Lower leg skin (tissue), 4 donors: ENCODE measurements around the gene ATP2A2. TPM values are rescaled to one million over a fixed set of nuclear protein-coding genes. Genes with fewer than 3 reads are reported as not detected.

Experiments used
- DNase-seq, 2 donors: peaks; one replicate each; pipeline ENCODE4 v3.0.0-alpha.2; 2019; ENCODE audit warnings: low spot score in 2 of 2
- H3K4me3 ChIP-seq: fragments of 200-600 bp; sonication (generic); 2 replicates; pipeline ENCODE4 v1.5.1; 2017; ENCODE audit warnings: mild to moderate bottlenecking, low read depth; ENCODE audit not compliant: poor library complexity, severe bottlenecking
- CTCF ChIP-seq, 3 donors: fragments of 450-650 bp; IDR thresholded peaks; one replicate each; pipeline ENCODE4 v1.5.1; 2016; ENCODE audit warnings: antibody characterized with exemption in 3 of 3, mild to moderate bottlenecking in 3 of 3, moderate library complexity in 2 of 3
- POLR2A ChIP-seq, 2 donors: fragments of 450-650 bp; IDR thresholded peaks; one replicate each; pipeline ENCODE4 v1.6.1; 2016 to 2017; ENCODE audit warnings: antibody characterized with exemption in 2 of 2, mild to moderate bottlenecking in 1 of 2, moderate library complexity in 1 of 2
- WGBS, 2 donors: methylation state at CpG; one replicate each; pipeline ENCODE4 v1.1.5; 2018; 5-methylcytosine and 5-hydroxymethylcytosine counted together
- intact Hi-C: fragments of 100-400 bp; cut with DNase I; formaldehyde crosslinking; loops from one replicate; pipeline ENCODE4 v1.15.0; 2023; ENCODE audit warnings: low total_unique reads
- total RNA-seq, 4 donors: library from RNA; depleted of rRNA; stranded (reverse); fragments of >200 nt; gene quantifications; one replicate each; pipeline ENCODE4 v1.1.0, GENCODE V29; 2016

Gene ATP2A2
- total RNA-seq, 4 donors from 2014 or later, result 61.9 to 103 (median 86.1) TPM

DNA sequence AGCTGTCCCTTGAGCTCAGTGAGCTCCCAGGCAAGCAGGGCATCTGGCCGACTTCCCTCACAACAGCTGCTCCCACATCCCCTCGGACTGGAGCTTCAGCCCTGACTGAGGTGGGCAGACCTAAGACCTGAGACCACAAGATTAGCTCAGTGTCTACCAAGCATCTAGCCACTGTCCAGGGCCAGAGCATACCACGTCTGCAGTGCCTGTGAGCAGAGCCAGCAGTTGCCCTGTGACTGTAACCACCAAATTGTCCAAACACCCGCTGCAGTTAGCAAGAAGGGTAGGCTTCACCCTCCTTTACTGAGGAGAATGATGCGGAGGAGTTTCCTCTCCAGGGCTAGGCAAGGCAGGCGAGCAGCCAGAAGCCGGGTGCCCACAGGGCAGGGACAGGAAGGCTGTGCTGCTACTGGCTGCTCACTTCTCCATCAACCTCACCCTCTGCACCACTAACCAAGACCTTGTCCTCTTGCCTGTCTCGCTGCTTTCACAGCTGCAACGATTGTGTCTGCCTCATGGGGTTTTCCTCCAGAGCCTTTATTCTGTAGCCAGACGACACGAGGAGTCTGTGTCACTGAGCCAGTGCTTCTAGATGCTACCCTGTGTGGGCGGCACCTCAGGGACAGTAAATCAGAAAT is 68.6 kb downstream of the ATP2A2 start:
- TF ChIP-seq CTCF (IDR thresholded peaks at IDR 0.05) (no peak), POLR2A (IDR thresholded peaks at IDR 0.05) (no peak)
- no peak for DNase-seq
- intact Hi-C loops, result no loop called here
- WGBS, 2 donors, result 30 to 45% methylated on average over 11 to 12 of the region's 12 CpGs
- H3K4me3 ChIP-seq, result no peak overlapping the region

DNA sequence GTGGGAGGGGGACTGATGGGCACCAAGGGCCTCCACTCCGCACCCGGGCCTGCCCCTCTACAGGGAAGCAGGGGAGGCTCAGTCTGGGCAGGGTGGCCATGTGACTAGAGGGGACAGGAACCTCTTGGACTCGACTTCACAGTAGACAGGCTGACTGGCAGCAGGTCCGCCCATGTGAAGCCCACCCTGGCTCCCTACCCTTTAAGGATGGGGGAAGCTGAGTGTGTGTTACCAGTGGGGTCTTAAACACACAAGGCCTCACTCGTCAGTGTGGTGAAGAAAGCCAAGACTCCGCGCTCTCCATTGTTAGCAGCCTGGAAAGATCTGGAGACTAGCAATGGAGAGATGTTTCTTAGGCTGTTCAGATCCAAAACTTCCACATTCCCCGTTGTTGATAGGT is 70.1 kb downstream of the ATP2A2 start:
- no peak overlapping the region for H3K4me3 ChIP-seq
- intact Hi-C loops, result no loop called here
- TF ChIP-seq CTCF (IDR thresholded peaks at IDR 0.05), result no peak
- TF ChIP-seq POLR2A (IDR thresholded peaks at IDR 0.05), result no peak
- DNase-seq, result no peak
- WGBS, 2 donors, result 86 to 89% methylated on average over 8 of the region's 8 CpGs

GRCh38 chr12:110352401-110352800 is 71.4 kb downstream of the ATP2A2 start:
- DNase-seq, result no peak
- WGBS, 2 donors, result 67 to 73% methylated on average over 3 of the region's 3 CpGs
- H3K4me3 ChIP-seq, result no peak overlapping the region
- intact Hi-C loops, result no loop called here
- no peak for TF ChIP-seq POLR2A (IDR thresholded peaks at IDR 0.05)
- no peak for TF ChIP-seq CTCF (IDR thresholded peaks at IDR 0.05)

GRCh38 chr12:110353211-110353965 is 72.3 kb downstream of the ATP2A2 start:
- 80 to 83% methylated on average over 13 of the region's 13 CpGs for WGBS, 2 donors
- intact Hi-C loops, result no loop called here
- H3K4me3 ChIP-seq, result no peak overlapping the region
- DNase-seq, result no peak
- TF ChIP-seq CTCF (IDR thresholded peaks at IDR 0.05) (no peak), POLR2A (IDR thresholded peaks at IDR 0.05) (no peak)

- intact Hi-C loops, result no loop called here
- 53 to 67% methylated on average over 7 of the region's 7 CpGs for WGBS, 2 donors
- no peak for DNase-seq
- no peak overlapping the region for H3K4me3 ChIP-seq
- TF ChIP-seq POLR2A (IDR thresholded peaks at IDR 0.05) (no peak), CTCF (IDR thresholded peaks at IDR 0.05) (no peak)
Observed at GRCh38 chr12:110354172-110354780, 73.2 kb downstream of the ATP2A2 start.
